ENCODE data around the gene CYSRT1.
A peak's percentile ranks its signal among the peaks of the same experiment; 100 is the strongest.

The CYSRT1 gene

DNA sequence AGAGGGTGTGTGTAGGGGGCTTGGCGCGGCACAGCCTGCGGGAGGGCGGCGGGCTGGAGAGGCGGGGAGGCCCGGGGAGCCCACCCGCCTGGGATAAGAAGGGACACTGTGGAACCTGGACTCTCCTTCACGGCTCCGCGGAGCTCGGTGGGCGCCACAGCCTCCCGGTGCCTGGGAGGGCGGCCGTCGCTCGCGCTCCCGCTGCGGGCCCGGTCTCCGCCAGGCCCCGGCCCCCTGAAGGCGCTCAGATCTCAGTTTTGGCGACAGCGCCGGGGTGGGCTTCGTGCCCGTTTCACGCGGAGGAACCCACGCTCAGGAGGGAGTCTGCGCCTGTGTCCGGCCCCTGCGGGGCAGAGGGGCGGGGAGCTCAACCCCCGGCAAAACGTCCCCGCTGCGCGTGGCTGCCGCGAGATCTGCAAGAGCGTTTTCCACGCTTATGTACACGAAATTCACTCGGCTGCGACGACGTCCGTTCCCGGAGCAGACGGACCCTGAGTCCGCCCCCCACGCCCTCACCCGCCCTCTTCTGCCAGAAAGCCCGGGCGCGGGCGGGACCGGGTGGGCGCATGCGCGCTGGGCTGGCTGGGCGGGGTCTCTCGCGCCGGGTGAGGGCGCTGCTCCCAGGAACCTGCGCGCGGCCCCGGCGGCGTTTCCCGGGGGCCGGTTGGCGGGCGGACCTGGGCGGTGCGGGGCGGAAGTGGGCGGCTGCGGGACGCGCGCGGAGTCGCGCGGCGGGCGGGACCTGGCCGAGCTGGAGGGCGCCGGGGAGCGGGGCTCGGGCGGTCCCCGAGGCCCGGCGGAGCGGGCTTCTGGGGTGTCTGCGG, 29.9 kb downstream of the CYSRT1 start, which contains the start of gene NELFB (continued):
- TF ChIP-seq, protein P1, sequence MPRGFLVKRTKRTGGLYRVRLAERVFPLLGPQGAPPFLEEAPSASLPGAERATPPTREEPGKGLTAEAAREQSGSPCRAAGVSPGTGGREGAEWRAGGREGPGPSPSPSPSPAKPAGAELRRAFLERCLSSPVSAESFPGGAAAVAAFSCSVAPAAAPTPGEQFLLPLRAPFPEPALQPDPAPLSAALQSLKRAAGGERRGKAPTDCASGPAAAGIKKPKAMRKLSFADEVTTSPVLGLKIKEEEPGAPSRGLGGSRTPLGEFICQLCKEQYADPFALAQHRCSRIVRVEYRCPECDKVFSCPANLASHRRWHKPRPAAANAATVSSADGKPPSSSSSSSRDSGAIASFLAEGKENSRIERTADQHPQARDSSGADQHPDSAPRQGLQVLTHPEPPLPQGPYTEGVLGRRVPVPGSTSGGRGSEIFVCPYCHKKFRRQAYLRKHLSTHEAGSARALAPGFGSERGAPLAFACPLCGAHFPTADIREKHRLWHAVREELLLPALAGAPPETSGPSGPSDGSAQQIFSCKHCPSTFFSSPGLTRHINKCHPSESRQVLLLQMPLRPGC (tag by site-specific recombination; IDR thresholded peaks at IDR 0.05), result peak; percentile 44; the same call in 1 of the 2 replicates
- TF ChIP-seq, protein P2, sequence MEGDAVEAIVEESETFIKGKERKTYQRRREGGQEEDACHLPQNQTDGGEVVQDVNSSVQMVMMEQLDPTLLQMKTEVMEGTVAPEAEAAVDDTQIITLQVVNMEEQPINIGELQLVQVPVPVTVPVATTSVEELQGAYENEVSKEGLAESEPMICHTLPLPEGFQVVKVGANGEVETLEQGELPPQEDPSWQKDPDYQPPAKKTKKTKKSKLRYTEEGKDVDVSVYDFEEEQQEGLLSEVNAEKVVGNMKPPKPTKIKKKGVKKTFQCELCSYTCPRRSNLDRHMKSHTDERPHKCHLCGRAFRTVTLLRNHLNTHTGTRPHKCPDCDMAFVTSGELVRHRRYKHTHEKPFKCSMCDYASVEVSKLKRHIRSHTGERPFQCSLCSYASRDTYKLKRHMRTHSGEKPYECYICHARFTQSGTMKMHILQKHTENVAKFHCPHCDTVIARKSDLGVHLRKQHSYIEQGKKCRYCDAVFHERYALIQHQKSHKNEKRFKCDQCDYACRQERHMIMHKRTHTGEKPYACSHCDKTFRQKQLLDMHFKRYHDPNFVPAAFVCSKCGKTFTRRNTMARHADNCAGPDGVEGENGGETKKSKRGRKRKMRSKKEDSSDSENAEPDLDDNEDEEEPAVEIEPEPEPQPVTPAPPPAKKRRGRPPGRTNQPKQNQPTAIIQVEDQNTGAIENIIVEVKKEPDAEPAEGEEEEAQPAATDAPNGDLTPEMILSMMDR (tag by site-specific recombination; IDR thresholded peaks at IDR 0.05), result peak; percentile 45; the same call in 1 of the 2 replicates
- no peak for TF ChIP-seq GLI4 (tag by site-specific recombination; IDR thresholded peaks at IDR 0.05)
- TF ChIP-seq, protein P3, sequence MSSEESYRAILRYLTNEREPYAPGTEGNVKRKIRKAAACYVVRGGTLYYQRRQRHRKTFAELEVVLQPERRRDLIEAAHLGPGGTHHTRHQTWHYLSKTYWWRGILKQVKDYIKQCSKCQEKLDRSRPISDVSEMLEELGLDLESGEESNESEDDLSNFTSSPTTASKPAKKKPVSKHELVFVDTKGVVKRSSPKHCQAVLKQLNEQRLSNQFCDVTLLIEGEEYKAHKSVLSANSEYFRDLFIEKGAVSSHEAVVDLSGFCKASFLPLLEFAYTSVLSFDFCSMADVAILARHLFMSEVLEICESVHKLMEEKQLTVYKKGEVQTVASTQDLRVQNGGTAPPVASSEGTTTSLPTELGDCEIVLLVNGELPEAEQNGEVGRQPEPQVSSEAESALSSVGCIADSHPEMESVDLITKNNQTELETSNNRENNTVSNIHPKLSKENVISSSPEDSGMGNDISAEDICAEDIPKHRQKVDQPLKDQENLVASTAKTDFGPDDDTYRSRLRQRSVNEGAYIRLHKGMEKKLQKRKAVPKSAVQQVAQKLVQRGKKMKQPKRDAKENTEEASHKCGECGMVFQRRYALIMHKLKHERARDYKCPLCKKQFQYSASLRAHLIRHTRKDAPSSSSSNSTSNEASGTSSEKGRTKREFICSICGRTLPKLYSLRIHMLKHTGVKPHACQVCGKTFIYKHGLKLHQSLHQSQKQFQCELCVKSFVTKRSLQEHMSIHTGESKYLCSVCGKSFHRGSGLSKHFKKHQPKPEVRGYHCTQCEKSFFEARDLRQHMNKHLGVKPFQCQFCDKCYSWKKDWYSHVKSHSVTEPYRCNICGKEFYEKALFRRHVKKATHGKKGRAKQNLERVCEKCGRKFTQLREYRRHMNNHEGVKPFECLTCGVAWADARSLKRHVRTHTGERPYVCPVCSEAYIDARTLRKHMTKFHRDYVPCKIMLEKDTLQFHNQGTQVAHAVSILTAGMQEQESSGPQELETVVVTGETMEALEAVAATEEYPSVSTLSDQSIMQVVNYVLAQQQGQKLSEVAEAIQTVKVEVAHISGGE (tag by site-specific recombination; conservative IDR thresholded peaks at IDR 0.05; ENCODE audit: low read depth), result peak; percentile 95
- no peak for TF ChIP-seq ZNF544 (tag by site-specific recombination; IDR thresholded peaks at IDR 0.05)
- no peak for TF ChIP-seq ZNF530 (tag by site-specific recombination; IDR thresholded peaks at IDR 0.05; ENCODE audit: low read depth)
- peak; percentile 9; the same call in 1 of the 2 replicates for TF ChIP-seq YY1 (tag by site-specific recombination; IDR thresholded peaks at IDR 0.05)
- TF ChIP-seq, protein P4, sequence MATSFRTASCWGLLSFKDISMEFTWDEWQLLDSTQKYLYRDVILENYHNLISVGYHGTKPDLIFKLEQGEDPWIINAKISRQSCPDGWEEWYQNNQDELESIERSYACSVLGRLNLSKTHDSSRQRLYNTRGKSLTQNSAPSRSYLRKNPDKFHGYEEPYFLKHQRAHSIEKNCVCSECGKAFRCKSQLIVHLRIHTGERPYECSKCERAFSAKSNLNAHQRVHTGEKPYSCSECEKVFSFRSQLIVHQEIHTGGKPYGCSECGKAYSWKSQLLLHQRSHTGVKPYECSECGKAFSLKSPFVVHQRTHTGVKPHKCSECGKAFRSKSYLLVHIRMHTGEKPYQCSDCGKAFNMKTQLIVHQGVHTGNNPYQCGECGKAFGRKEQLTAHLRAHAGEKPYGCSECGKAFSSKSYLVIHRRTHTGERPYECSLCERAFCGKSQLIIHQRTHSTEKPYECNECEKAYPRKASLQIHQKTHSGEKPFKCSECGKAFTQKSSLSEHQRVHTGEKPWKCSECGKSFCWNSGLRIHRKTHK (tag by site-specific recombination; IDR thresholded peaks at IDR 0.05), result no peak
- no peak for TF ChIP-seq ZNF266 (tag by site-specific recombination; IDR thresholded peaks at IDR 0.05; ENCODE audit: low read depth)
- TF ChIP-seq ZNF629 (tag by site-specific recombination; IDR thresholded peaks at IDR 0.05), result no peak; the same call in 1 of the 2 replicates
- TF ChIP-seq, protein P5, sequence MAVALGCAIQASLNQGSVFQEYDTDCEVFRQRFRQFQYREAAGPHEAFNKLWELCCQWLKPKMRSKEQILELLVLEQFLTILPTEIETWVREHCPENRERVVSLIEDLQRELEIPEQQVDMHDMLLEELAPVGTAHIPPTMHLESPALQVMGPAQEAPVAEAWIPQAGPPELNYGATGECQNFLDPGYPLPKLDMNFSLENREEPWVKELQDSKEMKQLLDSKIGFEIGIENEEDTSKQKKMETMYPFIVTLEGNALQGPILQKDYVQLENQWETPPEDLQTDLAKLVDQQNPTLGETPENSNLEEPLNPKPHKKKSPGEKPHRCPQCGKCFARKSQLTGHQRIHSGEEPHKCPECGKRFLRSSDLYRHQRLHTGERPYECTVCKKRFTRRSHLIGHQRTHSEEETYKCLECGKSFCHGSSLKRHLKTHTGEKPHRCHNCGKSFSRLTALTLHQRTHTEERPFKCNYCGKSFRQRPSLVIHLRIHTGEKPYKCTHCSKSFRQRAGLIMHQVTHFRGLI (tag by site-specific recombination; IDR thresholded peaks at IDR 0.05), result peak; percentile 71
- peak; percentile 55; the same call in 1 of the 2 replicates for TF ChIP-seq ZSCAN30 (tag by site-specific recombination; IDR thresholded peaks at IDR 0.05)
- TF ChIP-seq ZNF843 (tag by site-specific recombination; IDR thresholded peaks at IDR 0.05), result no peak
- TF ChIP-seq SP7 (tag by site-specific recombination; IDR thresholded peaks at IDR 0.05), result 0 out of 2 replicates have a peak, but pooled peaks have one; percentile 23
- no peak for TF ChIP-seq ZFP37 (tag by site-specific recombination; IDR thresholded peaks at IDR 0.05)
- TF ChIP-seq ZNF621 (tag by site-specific recombination; IDR thresholded peaks at IDR 0.05), result no peak
- no peak for TF ChIP-seq ZNF239 (tag by site-specific recombination; IDR thresholded peaks at IDR 0.05)
- TF ChIP-seq ZBTB20 (tag by site-specific recombination; IDR thresholded peaks at IDR 0.05), result no peak
- TF ChIP-seq ZBTB48 (tag by site-specific recombination; IDR thresholded peaks at IDR 0.05), result peak; percentile 30; the same call in 1 of the 2 replicates
- peak; percentile 88; the same call in 1 of the 2 replicates for TF ChIP-seq ZNF660 (tag by site-specific recombination; IDR thresholded peaks at IDR 0.05)
- TF ChIP-seq, protein P6, sequence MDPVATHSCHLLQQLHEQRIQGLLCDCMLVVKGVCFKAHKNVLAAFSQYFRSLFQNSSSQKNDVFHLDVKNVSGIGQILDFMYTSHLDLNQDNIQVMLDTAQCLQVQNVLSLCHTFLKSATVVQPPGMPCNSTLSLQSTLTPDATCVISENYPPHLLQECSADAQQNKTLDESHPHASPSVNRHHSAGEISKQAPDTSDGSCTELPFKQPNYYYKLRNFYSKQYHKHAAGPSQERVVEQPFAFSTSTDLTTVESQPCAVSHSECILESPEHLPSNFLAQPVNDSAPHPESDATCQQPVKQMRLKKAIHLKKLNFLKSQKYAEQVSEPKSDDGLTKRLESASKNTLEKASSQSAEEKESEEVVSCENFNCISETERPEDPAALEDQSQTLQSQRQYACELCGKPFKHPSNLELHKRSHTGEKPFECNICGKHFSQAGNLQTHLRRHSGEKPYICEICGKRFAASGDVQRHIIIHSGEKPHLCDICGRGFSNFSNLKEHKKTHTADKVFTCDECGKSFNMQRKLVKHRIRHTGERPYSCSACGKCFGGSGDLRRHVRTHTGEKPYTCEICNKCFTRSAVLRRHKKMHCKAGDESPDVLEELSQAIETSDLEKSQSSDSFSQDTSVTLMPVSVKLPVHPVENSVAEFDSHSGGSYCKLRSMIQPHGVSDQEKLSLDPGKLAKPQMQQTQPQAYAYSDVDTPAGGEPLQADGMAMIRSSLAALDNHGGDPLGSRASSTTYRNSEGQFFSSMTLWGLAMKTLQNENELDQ (tag by site-specific recombination; IDR thresholded peaks at IDR 0.05; ENCODE audit: low read depth), result no peak
- no peak for TF ChIP-seq ZNF48 (tag by site-specific recombination; IDR thresholded peaks at IDR 0.05)
- TF ChIP-seq, protein P7, sequence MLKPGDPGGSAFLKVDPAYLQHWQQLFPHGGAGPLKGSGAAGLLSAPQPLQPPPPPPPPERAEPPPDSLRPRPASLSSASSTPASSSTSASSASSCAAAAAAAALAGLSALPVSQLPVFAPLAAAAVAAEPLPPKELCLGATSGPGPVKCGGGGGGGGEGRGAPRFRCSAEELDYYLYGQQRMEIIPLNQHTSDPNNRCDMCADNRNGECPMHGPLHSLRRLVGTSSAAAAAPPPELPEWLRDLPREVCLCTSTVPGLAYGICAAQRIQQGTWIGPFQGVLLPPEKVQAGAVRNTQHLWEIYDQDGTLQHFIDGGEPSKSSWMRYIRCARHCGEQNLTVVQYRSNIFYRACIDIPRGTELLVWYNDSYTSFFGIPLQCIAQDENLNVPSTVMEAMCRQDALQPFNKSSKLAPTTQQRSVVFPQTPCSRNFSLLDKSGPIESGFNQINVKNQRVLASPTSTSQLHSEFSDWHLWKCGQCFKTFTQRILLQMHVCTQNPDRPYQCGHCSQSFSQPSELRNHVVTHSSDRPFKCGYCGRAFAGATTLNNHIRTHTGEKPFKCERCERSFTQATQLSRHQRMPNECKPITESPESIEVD (tag by site-specific recombination; IDR thresholded peaks at IDR 0.05), result no peak
- TF ChIP-seq ZNF510 (tag by site-specific recombination; IDR thresholded peaks at IDR 0.05; ENCODE audit: insufficient replicate concordance), result no peak
